Measurements from ENCODE around the gene TRDN. TPM values are rescaled to one million over a fixed set of nuclear protein-coding genes. Genes with fewer than 3 reads are reported as not detected.

The TRDN gene
- total and polyA plus RNA-seq, 9 donors: under 0.01 to 7.8 (median 1.3) TPM; not detected in 1

GRCh38 chr6:123640567-123641187 lies 3.9 kb upstream of the TRDN start:
- H3K27ac ChIP-seq: no peak overlapping the region
- intact Hi-C loops (cut with DNase I): no loop called here
- H3K36me3 ChIP-seq: no peaks in the 10 kb centered on the region
- WGBS, 3 donors: 66 to 78% (median 75%) methylated on average over 6 of the region's 6 CpGs
- H3K27me3 ChIP-seq: no peaks in the 10 kb centered on the region
- no peak for DNase-seq
- H3K9me3 ChIP-seq: no peaks in the 10 kb centered on the region
- no peaks in the 10 kb centered on the region for H3K4me1 ChIP-seq (ENCODE audit: insufficient read depth)
- H3K4me3 ChIP-seq: no peak overlapping the region
- TF ChIP-seq EP300 (IDR thresholded peaks at IDR 0.05): no peak
- no peak for TF ChIP-seq CTCF (IDR thresholded peaks at IDR 0.05)
- TF ChIP-seq POLR2A (IDR thresholded peaks at IDR 0.05): no peak

GRCh38 chr6:123638865-123639264 lies 2.1 kb upstream of the TRDN start:
- 11 to 18% (median 15%) methylated on average over 1 of the region's 1 CpG for WGBS, 3 donors
- intact Hi-C loops (cut with DNase I): no loop called here

DNA sequence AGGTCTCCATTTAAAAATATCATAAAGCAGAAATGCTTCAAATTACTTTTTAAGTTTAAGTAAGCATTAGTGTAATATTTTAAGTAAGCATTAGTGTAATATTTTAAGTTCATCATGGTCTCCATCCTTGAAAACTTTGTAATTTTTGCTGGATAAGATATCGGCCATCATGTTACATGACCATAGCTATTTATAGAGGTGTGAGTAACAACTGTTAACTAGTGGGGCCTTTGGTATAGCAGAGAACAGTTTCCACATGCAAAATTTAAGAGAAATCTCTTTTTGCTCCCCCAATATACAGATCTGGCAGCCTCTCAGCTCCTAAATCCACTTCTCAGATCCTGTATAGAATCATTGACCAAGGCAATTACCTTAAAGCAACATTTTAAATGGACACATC lies 468 bp downstream of the TRDN start:
- Histone ChIP-seq H3K27ac (no peak overlapping the region), H3K9me3 (no peaks in the 10 kb centered on the region), H3K4me1 (ENCODE audit: insufficient read depth) (no peaks in the 10 kb centered on the region), H3K4me3 (no peak overlapping the region), H3K36me3 (no peaks in the 10 kb centered on the region), H3K27me3 (no peaks in the 10 kb centered on the region)
- WGBS, 3 donors: 55 to 61% (median 56%) methylated on average over 1 of the region's 1 CpG
- intact Hi-C loops (cut with DNase I): no loop called here
- TF ChIP-seq POLR2A (IDR thresholded peaks at IDR 0.05): no peak
- TF ChIP-seq EP300 (IDR thresholded peaks at IDR 0.05): no peak
- no peak for TF ChIP-seq CTCF (IDR thresholded peaks at IDR 0.05)
- no peak for DNase-seq

More at GRCh38 chr6:123638865-123639264, 2.1 kb upstream of the TRDN start:
- Histone ChIP-seq H3K27ac (no peak overlapping the region), H3K4me1 (ENCODE audit: insufficient read depth) (no peaks in the 10 kb centered on the region), H3K36me3 (no peaks in the 10 kb centered on the region), H3K4me3 (no peak overlapping the region), H3K27me3 (no peaks in the 10 kb centered on the region), H3K9me3 (no peaks in the 10 kb centered on the region)
- no peak for DNase-seq
- TF ChIP-seq POLR2A (IDR thresholded peaks at IDR 0.05) (no peak), EP300 (IDR thresholded peaks at IDR 0.05) (no peak), CTCF (IDR thresholded peaks at IDR 0.05) (no peak)

GRCh38 chr6:123635567-123635966 lies 1.2 kb downstream of the TRDN start:
- no peaks in the 10 kb centered on the region for H3K4me1 ChIP-seq (ENCODE audit: insufficient read depth)
- intact Hi-C loops (cut with DNase I): no loop called here
- DNase-seq: no peak
- H3K27me3 ChIP-seq: no peaks in the 10 kb centered on the region
- H3K9me3 ChIP-seq: no peaks in the 10 kb centered on the region
- H3K4me3 ChIP-seq: no peak overlapping the region
- TF ChIP-seq CTCF (IDR thresholded peaks at IDR 0.05): no peak
- TF ChIP-seq EP300 (IDR thresholded peaks at IDR 0.05): no peak
- no peak overlapping the region for H3K27ac ChIP-seq
- no peaks in the 10 kb centered on the region for H3K36me3 ChIP-seq
- WGBS, 3 donors: 83 to 93% (median 88%) methylated on average over 1 of the region's 1 CpG

All from ovary (tissue), 9 donors.